GM21825 (cell line): ENCODE measurements around the gene PHACTR1.

Experiments used
- ATAC-seq: cut with Tn5 transposase; IDR thresholded peaks from one replicate; pipeline ENCODE4 v1.9.1; 2021; ENCODE audit warnings: mild to moderate bottlenecking, moderate library complexity; ENCODE audit not compliant: unreplicated experiment

The PHACTR1 gene

GRCh38 chr6:13296536-13296997 lies 580.0 kb downstream of the PHACTR1 start:
- no peak for ATAC-seq

GRCh38 chr6:13297391-13297790 lies 580.8 kb downstream of the PHACTR1 start:
- ATAC-seq, result no peak

GRCh38 chr6:13298446-13298845 lies 581.9 kb downstream of the PHACTR1 start:
- ATAC-seq, result no peak

GRCh38 chr6:13299403-13299821 lies 582.8 kb downstream of the PHACTR1 start:
- ATAC-seq, result no peak

GRCh38 chr6:13299918-13300317 lies 583.4 kb downstream of the PHACTR1 start:
- ATAC-seq, result no peak

GRCh38 chr6:13300643-13301590 lies 584.4 kb downstream of the PHACTR1 start:
- ATAC-seq, result no peak

GRCh38 chr6:13302291-13302690 lies 585.7 kb downstream of the PHACTR1 start:
- no peak for ATAC-seq

GRCh38 chr6:13302751-13303667 lies 586.4 kb downstream of the PHACTR1 start:
- ATAC-seq, result peak; percentile 69

GRCh38 chr6:13303668-13304017 lies 587.1 kb downstream of the PHACTR1 start:
- ATAC-seq, result peak; percentile 47

- ATAC-seq, result no peak
These were observed 587.5 kb downstream of the PHACTR1 start for GRCh38 chr6:13304101-13304500.

GRCh38 chr6:13304580-13305260 lies 588.2 kb downstream of the PHACTR1 start:
- peak; percentile 31 for ATAC-seq

- no peak for ATAC-seq
These were observed 588.7 kb downstream of the PHACTR1 start for GRCh38 chr6:13305288-13305687.

- no peak for ATAC-seq
These were observed 589.2 kb downstream of the PHACTR1 start for GRCh38 chr6:13305791-13306190.

GRCh38 chr6:13307508-13307995 lies 591.0 kb downstream of the PHACTR1 start:
- ATAC-seq, result no peak

GRCh38 chr6:13308332-13308731 lies 591.8 kb downstream of the PHACTR1 start:
- no peak for ATAC-seq

GRCh38 chr6:13311155-13311554 lies 594.6 kb downstream of the PHACTR1 start:
- ATAC-seq, result no peak

- ATAC-seq, result no peak
These were observed 598.2 kb downstream of the PHACTR1 start for GRCh38 chr6:13314806-13315205.

- no peak for ATAC-seq
These were observed 599.3 kb downstream of the PHACTR1 start for GRCh38 chr6:13315896-13316295.

- no peak for ATAC-seq
These were observed 602.3 kb downstream of the PHACTR1 start for GRCh38 chr6:13318821-13319220.

GRCh38 chr6:13319891-13320564 lies 603.5 kb downstream of the PHACTR1 start:
- no peak for ATAC-seq
